Vagina (tissue), 2 donors: ENCODE data around the gene IL24. TPM values are rescaled to one million over a fixed set of nuclear protein-coding genes. Genes with fewer than 3 reads are reported as not detected.
A peak's percentile ranks its signal among the peaks of the same experiment; 100 is the strongest.

Source experiments
- DNase-seq, 2 donors: peaks; one replicate each; pipeline ENCODE4 v3.0.0-alpha.2; 2017; ENCODE audit errors: extremely low spot score in 2 of 2
- H3K27ac ChIP-seq: fragments of 200-600 bp; sonication (generic); one replicate; pipeline ENCODE4 v1.5.1; 2019
- H3K27me3 ChIP-seq: fragments of 200-600 bp; sonication (generic); one replicate; pipeline ENCODE4 v1.5.1; 2019
- H3K36me3 ChIP-seq, 2 donors: fragments of 200-600 bp; sonication (generic); one replicate each; pipeline ENCODE4 v1.5.1; 2017 to 2019
- H3K4me1 ChIP-seq: fragments of 200-600 bp; sonication (generic); one replicate; pipeline ENCODE4 v1.5.1; 2019
- H3K4me3 ChIP-seq, 2 donors: fragments of 200-600 bp; sonication (generic); 1 replicate in 1 of 2; 2 replicates in 1 of 2; pipeline ENCODE4 v1.5.1; 2016 to 2019
- H3K9me3 ChIP-seq: fragments of 200-600 bp; sonication (generic); one replicate; pipeline ENCODE4 v1.5.1; 2019
- POLR2A ChIP-seq, 2 donors: fragments of 450-650 bp; IDR thresholded peaks; one replicate each; pipeline ENCODE4 v1.6.1; 2017; ENCODE audit warnings: antibody characterized with exemption in 2 of 2, mild to moderate bottlenecking in 2 of 2, moderate library complexity in 2 of 2
- POLR2AphosphoS5 ChIP-seq, 2 donors: sonication (generic); formaldehyde crosslinking; IDR thresholded peaks; one replicate each; pipeline ENCODE4 v1.9.0; 2017; ENCODE audit warnings: antibody characterized with exemption in 2 of 2, mild to moderate bottlenecking in 2 of 2, low read depth in 1 of 2; ENCODE audit not compliant: insufficient read depth in 1 of 2
- intact Hi-C: fragments of 100-400 bp; cut with DNase I; formaldehyde crosslinking; loops from one replicate; pipeline ENCODE4 v1.15.1; 2023
- total RNA-seq: library from RNA; depleted of rRNA; stranded (reverse); fragments of >200 nt; gene quantifications from one replicate; pipeline ENCODE4 v1.2.3, GENCODE V29; 2016
- TF ChIP-seq, protein P1 (sequence below), 3 experiments: fragments of 450-650 bp in 2 of 3; fragments of 200-600 bp in 1 of 3; sonication (generic) in 1 of 3; IDR thresholded peaks; one replicate each; pipeline ENCODE4 v1.5.1; 2017 to 2019; ENCODE audit warnings: antibody characterized with exemption in 3 of 3, mild to moderate bottlenecking in 2 of 3, moderate library complexity in 2 of 3

IL24 gene
- total RNA-seq, 1 donor from 2014 or later = 1.5 TPM

DNA sequence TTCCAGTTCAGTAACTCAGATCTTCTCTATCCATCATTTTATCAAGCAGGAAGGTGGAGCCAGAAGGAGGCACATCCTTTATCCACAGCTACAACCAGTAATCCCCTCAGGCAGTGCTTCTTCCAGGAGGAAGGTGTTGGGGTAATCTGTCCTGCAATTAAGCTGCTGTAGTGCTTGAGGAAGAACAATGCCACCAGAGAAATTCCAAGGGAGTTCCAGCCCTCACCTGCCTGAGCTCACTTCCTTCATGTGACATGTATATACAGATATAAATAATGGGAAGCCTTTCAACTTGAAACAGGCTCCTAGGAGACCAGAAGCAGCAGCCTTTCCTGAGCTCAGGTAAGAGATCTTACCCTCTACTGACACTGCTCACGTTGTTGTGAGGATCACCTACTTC is 34.0 kb upstream of the IL24 start:
- DNase-seq = no peak
- Histone ChIP-seq H3K36me3 (no peaks in the 10 kb centered on the region), H3K4me1 (no peaks in the 10 kb centered on the region), H3K27me3 (no peaks in the 10 kb centered on the region), H3K27ac (no peak overlapping the region), H3K4me3 (no peak overlapping the region), H3K9me3 (no peaks in the 10 kb centered on the region)
- no peak for TF ChIP-seq POLR2A (IDR thresholded peaks at IDR 0.05)
- no peak for TF ChIP-seq POLR2AphosphoS5 (IDR thresholded peaks at IDR 0.05; ENCODE audit: insufficient read depth in 1 of 2, low read depth in 1 of 2)
- TF ChIP-seq, protein P1, sequence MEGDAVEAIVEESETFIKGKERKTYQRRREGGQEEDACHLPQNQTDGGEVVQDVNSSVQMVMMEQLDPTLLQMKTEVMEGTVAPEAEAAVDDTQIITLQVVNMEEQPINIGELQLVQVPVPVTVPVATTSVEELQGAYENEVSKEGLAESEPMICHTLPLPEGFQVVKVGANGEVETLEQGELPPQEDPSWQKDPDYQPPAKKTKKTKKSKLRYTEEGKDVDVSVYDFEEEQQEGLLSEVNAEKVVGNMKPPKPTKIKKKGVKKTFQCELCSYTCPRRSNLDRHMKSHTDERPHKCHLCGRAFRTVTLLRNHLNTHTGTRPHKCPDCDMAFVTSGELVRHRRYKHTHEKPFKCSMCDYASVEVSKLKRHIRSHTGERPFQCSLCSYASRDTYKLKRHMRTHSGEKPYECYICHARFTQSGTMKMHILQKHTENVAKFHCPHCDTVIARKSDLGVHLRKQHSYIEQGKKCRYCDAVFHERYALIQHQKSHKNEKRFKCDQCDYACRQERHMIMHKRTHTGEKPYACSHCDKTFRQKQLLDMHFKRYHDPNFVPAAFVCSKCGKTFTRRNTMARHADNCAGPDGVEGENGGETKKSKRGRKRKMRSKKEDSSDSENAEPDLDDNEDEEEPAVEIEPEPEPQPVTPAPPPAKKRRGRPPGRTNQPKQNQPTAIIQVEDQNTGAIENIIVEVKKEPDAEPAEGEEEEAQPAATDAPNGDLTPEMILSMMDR (IDR thresholded peaks at IDR 0.05) = no peak
- intact Hi-C loops = no loop called here

DNA sequence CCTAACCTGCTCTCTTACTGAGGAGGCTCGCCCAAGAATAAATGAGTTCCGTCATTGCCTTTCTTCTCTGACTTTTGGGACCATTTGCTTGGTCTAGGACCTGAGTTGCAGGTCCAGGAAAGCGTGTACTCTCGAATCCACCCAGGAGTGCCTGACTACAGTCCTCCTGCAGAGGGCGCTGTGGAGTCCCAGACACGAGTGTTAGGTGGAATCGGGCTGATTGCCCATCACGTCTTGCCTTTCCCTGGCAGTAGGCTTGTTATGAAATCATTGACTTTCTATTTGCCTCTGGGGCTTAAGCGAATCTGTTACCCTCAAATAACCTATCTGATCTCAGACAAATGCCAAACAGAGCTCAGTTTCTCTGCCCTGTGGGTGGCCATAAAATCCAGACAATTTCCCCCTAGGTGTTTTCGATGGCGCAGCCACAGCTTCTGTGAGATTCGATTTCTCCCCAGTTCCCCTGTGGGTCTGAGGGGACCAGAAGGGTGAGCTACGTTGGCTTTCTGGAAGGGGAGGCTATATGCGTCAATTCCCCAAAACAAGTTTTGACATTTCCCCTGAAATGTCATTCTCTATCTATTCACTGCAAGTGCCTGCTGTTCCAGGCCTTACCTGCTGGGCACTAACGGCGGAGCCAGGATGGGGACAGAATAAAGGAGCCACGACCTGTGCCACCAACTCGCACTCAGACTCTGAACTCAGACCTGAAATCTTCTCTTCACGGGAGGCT is 32.1 kb upstream of the IL24 start, which contains the start of gene IL20:
Gene IL20, plus strand, starts transcription at position 685 of the 733 bp plus-strand sequence. CDS start 230 bp downstream, outside the sequence.
- Histone ChIP-seq H3K4me1 (no peaks in the 10 kb centered on the region), H3K9me3 (no peaks in the 10 kb centered on the region), H3K27me3 (no peaks in the 10 kb centered on the region), H3K36me3 (no peaks in the 10 kb centered on the region), H3K27ac (no peak within 1 kb of the TSS), H3K4me3 (no peak within 1 kb of the TSS)
- intact Hi-C loops = no loop called here
- TF ChIP-seq POLR2AphosphoS5 (IDR thresholded peaks at IDR 0.05; ENCODE audit: insufficient read depth in 1 of 2, low read depth in 1 of 2) = peak in 1 of 2 donors; percentile 40
- TF ChIP-seq, protein P1 (IDR thresholded peaks at IDR 0.05) = peak in 1 of 3 experiments; percentile 57
- no peak for TF ChIP-seq POLR2A (IDR thresholded peaks at IDR 0.05)
- no peak for DNase-seq

DNA sequence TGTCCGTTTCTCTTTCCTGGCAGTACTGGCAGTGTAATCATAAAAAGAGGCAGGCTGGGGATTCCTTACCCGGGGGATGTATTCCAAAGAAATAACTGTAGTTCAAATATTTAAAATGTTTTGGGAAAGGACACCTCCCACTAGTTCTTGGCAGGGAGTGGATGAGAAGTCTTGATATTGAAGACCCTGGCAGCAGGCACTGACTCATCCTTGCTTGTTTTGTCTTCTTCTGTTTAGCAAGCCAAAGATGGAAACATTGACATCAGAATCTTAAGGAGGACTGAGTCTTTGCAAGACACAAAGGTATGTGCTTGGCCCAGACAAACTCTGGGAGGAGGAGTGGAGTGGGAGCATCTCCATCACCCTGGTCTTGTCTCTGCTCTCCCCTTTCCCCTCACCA is 31.2 kb upstream of the IL24 start:
- intact Hi-C loops = no loop called here
- no peak overlapping the region for H3K4me3 ChIP-seq
- no peaks in the 10 kb centered on the region for H3K27me3 ChIP-seq
- TF ChIP-seq, protein P1 (IDR thresholded peaks at IDR 0.05) = no peak
- TF ChIP-seq POLR2A (IDR thresholded peaks at IDR 0.05) (no peak), POLR2AphosphoS5 (IDR thresholded peaks at IDR 0.05; ENCODE audit: insufficient read depth in 1 of 2, low read depth in 1 of 2) (no peak)
- H3K27ac ChIP-seq = no peak overlapping the region
- H3K36me3 ChIP-seq = no peaks in the 10 kb centered on the region
- H3K4me1 ChIP-seq = no peaks in the 10 kb centered on the region
- DNase-seq = no peak
- H3K9me3 ChIP-seq = no peaks in the 10 kb centered on the region

DNA sequence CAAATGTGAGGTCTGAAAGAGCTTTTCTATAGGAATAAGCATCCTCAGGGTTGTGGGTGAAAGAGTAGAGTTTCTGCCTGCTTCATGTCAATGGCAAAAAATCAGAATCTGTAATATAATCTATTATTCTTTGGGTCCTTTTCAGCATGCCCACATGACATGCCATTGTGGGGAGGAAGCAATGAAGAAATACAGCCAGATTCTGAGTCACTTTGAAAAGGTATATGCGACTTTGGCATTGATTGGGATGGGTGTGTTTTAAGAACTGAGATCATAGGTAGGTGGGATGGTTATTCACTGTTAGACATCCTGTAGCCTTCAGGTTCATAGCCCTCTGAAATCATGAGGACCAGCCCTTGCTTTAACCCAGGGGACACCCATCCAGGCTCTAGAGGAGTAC is 30.0 kb upstream of the IL24 start:
- intact Hi-C loops = no loop called here
- Histone ChIP-seq H3K36me3 (no peaks in the 10 kb centered on the region), H3K9me3 (no peaks in the 10 kb centered on the region), H3K27me3 (no peaks in the 10 kb centered on the region), H3K27ac (no peak overlapping the region), H3K4me1 (no peaks in the 10 kb centered on the region), H3K4me3 (no peak overlapping the region)
- DNase-seq = no peak
- TF ChIP-seq, protein P1 (IDR thresholded peaks at IDR 0.05) = no peak
- TF ChIP-seq POLR2AphosphoS5 (IDR thresholded peaks at IDR 0.05; ENCODE audit: insufficient read depth in 1 of 2, low read depth in 1 of 2) = no peak
- no peak for TF ChIP-seq POLR2A (IDR thresholded peaks at IDR 0.05)

DNA sequence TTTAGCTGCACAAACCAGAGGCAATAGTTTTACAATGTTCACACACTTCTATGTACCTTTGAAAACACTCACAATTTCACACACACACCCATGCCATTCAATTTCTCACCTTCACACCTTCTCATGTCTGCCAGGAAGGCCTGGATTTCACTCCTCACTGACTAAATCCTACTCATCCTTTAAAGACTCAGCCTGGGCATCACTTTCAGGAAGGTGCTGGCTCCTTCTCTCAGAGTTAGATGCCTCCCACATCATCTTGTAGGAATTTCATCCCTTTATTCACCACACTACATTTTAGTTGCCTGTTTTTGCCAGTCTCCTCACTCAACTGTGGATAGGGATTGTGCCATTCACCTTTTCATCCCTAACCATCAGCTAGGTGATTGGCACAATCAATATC is 29.5 kb upstream of the IL24 start:
- DNase-seq = no peak
- TF ChIP-seq, protein P1 (IDR thresholded peaks at IDR 0.05) = no peak
- no peak for TF ChIP-seq POLR2A (IDR thresholded peaks at IDR 0.05)
- TF ChIP-seq POLR2AphosphoS5 (IDR thresholded peaks at IDR 0.05; ENCODE audit: insufficient read depth in 1 of 2, low read depth in 1 of 2) = no peak

More for the DNA sequence above, 29.5 kb upstream of the IL24 start:
- Histone ChIP-seq H3K9me3 (no peaks in the 10 kb centered on the region), H3K27me3 (no peaks in the 10 kb centered on the region), H3K4me1 (no peaks in the 10 kb centered on the region), H3K4me3 (no peak overlapping the region), H3K36me3 (no peaks in the 10 kb centered on the region), H3K27ac (no peak overlapping the region)
- intact Hi-C loops = no loop called here
